Germinal center (tissue), 1 donor: ENCODE data around the gene RHEX.
"Not testable (repeated sequence)": the region's sequence is repeated elsewhere in the genome, so short reads cannot be mapped to it uniquely, and the experiment has no call there.

Experiments used
- DNase-seq: peaks from one replicate; pipeline ENCODE4 v3.0.0; 2012; ENCODE audit warnings: mixed read lengths, low spot score

The RHEX gene

GRCh38 chr1:206030714-206031113 lies 22.3 kb upstream of the RHEX start:
- DNase-seq: peak; percentile 58

GRCh38 chr1:206032380-206033140 lies 20.4 kb upstream of the RHEX start:
- DNase-seq: no peak

- DNase-seq: peak; percentile 33
Measured at GRCh38 chr1:206035027-206035426, 17.9 kb upstream of the RHEX start.

- no peak for DNase-seq
Measured at GRCh38 chr1:206036663-206037455, 16.1 kb upstream of the RHEX start.

- no peak for DNase-seq
Measured at GRCh38 chr1:206037581-206037980, 15.4 kb upstream of the RHEX start.

GRCh38 chr1:206039046-206039973 lies 13.7 kb upstream of the RHEX start:
- DNase-seq: no peak

GRCh38 chr1:206040328-206040727 lies 12.6 kb upstream of the RHEX start:
- DNase-seq: no peak

GRCh38 chr1:206041640-206042039 lies 11.3 kb upstream of the RHEX start:
- DNase-seq: peak; percentile 49

GRCh38 chr1:206047271-206047670 lies 5.7 kb upstream of the RHEX start:
- peak; percentile 50 for DNase-seq

GRCh38 chr1:206048582-206048981 lies 4.4 kb upstream of the RHEX start:
- no peak for DNase-seq

GRCh38 chr1:206049293-206049692 lies 3.7 kb upstream of the RHEX start:
- DNase-seq: no peak

- no peak for DNase-seq
Measured at GRCh38 chr1:206049919-206050600, 2.9 kb upstream of the RHEX start.

- peak; percentile 66 for DNase-seq
Measured at GRCh38 chr1:206050655-206051235, 2.2 kb upstream of the RHEX start.

GRCh38 chr1:206052231-206052865 lies 625 bp upstream of the RHEX start:
- not testable (repeated sequence) for DNase-seq

GRCh38 chr1:206053616-206054015 lies 643 bp downstream of the RHEX start:
- DNase-seq: not testable (repeated sequence)

GRCh38 chr1:206055069-206055625 lies 2.2 kb downstream of the RHEX start:
- not testable (repeated sequence) for DNase-seq

- DNase-seq: not testable (repeated sequence)
Measured at GRCh38 chr1:206055639-206056323, 2.8 kb downstream of the RHEX start.

- not testable (repeated sequence) for DNase-seq
Measured at GRCh38 chr1:206058289-206058926, 5.4 kb downstream of the RHEX start.

GRCh38 chr1:206058927-206059292 lies 5.9 kb downstream of the RHEX start:
- DNase-seq: no peak
